Measurements from ENCODE around the gene ARL6. TPM values are rescaled to one million over a fixed set of nuclear protein-coding genes. Genes with fewer than 3 reads are reported as not detected.

The ARL6 gene
- total RNA-seq = 1 to 10 TPM; 3.4 to 6.9 (median 5.5) TPM

GRCh38 chr3:97764407-97765238 lies at the start of gene ARL6:
Gene ARL6, plus strand, starts transcription at chr3:97764758. Its CDS starts 3,350 bp downstream, at chr3:97768108.
- ATAC-seq (ENCODE audit: low FRiP score) (peak; percentile 96), DNase-seq (ENCODE audit: low spot score) (peak; percentile 47)
- TF ChIP-seq CTCF (IDR thresholded peaks at IDR 0.05) = no peak

GRCh38 chr3:97719156-97719821 lies 45.3 kb upstream of the ARL6 start:
- DNase-seq (ENCODE audit: low spot score) (peak; percentile 23), ATAC-seq (ENCODE audit: low FRiP score) (no peak)
- no peak for TF ChIP-seq CTCF (IDR thresholded peaks at IDR 0.05)

DNA sequence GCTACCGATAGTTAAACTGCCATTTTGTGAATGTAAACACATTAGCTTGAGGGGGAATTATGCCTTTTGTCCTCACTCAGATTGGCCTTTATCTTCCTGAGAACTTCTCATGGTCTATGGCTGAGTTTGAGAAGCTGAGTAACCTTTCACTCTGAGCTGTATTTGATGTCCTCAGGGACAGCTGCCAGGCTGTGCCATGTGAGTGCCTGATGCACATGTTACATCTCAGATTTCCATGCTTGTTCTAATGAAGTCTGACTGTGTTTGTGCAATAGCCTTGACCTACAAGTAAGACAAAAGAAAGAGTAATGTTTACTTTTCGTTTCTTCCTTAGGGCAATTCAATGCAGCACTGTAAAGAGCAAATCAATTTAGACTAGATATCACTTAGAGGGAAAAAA lies 44.1 kb upstream of the ARL6 start:
- TF ChIP-seq CTCF (IDR thresholded peaks at IDR 0.05) = no peak
- ATAC-seq (ENCODE audit: low FRiP score) = no peak
- no peak for DNase-seq (ENCODE audit: low spot score)

DNA sequence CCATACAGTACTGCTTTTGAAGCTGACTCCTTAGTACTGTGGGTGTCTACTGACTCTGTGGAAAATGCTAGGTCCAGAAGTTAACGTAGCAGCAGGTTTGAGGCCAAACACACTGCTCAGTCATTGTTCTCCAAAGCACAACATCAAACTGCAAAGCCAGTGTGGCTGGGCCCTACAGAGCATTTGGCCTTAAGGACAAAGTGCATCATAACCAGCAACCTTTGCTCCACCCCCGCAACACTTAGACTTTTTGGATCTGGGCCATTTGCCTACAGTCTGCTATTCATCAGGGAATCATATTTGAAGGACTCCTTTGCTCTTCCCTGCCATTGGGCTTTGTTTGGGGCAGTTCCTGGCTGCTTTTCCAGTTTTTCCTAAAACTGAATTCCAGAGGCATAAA lies 43.1 kb upstream of the ARL6 start:
- ATAC-seq (ENCODE audit: low FRiP score) (no peak), DNase-seq (ENCODE audit: low spot score) (no peak)

GRCh38 chr3:97736928-97737327 lies 27.6 kb upstream of the ARL6 start:
- no peak for TF ChIP-seq CTCF (IDR thresholded peaks at IDR 0.05)
- DNase-seq (ENCODE audit: low spot score) = no peak
- no peak for ATAC-seq (ENCODE audit: low FRiP score)

More for the DNA sequence above, 43.1 kb upstream of the ARL6 start:
- no peak for TF ChIP-seq CTCF (IDR thresholded peaks at IDR 0.05)

DNA sequence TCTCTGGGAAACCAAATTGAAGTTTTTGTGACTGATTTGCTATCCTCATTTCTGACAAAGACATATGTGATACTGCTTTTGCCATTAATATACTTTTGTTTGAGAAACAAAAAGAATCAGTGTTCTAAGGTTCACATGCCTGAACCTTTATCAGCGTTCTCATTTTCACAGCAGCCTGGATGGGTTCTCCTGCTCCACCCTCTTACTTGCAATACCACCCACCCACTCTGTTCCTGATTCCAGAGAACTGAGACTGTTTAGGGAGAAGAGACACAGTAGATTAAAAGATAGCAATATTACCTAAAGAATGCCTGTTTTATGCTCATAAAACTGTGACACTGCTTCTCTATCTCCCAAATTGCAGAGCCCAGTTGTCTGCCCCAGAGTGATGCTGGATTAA lies 25.8 kb upstream of the ARL6 start:
- no peak for TF ChIP-seq CTCF (IDR thresholded peaks at IDR 0.05)
- ATAC-seq (ENCODE audit: low FRiP score) = no peak
- DNase-seq (ENCODE audit: low spot score) = no peak

Data from omental fat pad (tissue), 4 donors.